MCF 10A (cell line): Measurements from ENCODE around the gene VSIG4. TPM values are rescaled to one million over a fixed set of nuclear protein-coding genes. Genes with fewer than 3 reads are reported as not detected.

ENCODE experiments used
- BruUV-seq: library from RNA; stranded (reverse); fragments of 400-500 nt; replicated peaks from 2 replicates; lab custom pipeline; 2021; lab: Mats Ljungman, UMichigan
- CTCF ChIA-PET: fragments of 300-600 bp; sonication (Branson Sonifier 250); formaldehyde crosslinking; extraction: SDS; loops from one replicate; lab custom pipeline; 2021; ENCODE audit warnings: antibody characterized with exemption, inconsistent platforms; lab: Yijun Ruan, JAX
- POLR2A ChIA-PET: fragments of 300-600, 350-650 bp; sonication (Branson Sonifier 250); formaldehyde crosslinking; extraction: SDS; loops from one replicate; lab custom pipeline; 2020; ENCODE audit warnings: antibody characterized with exemption, inconsistent platforms; lab: Yijun Ruan, JAX
- DNase-seq: peaks from one replicate; pipeline ENCODE4 v3.0.0-alpha.2; 2018; ENCODE audit not compliant: unreplicated experiment
- H3K27ac Mint-ChIP-seq: one replicate; pipeline ENCODE4 v1.8.0; 2022; ENCODE audit warnings: mild to moderate bottlenecking, low read depth, mixed read lengths; ENCODE audit not compliant: unreplicated experiment
- H3K27me3 Mint-ChIP-seq: one replicate; pipeline ENCODE4 v1.8.0; 2022; ENCODE audit warnings: mixed read lengths; ENCODE audit not compliant: insufficient read depth, unreplicated experiment
- H3K36me3 Mint-ChIP-seq: one replicate; pipeline ENCODE4 v1.8.0; 2022; ENCODE audit warnings: mild to moderate bottlenecking, moderate library complexity, mixed read lengths; ENCODE audit not compliant: insufficient read depth, unreplicated experiment
- H3K4me1 Mint-ChIP-seq: one replicate; pipeline ENCODE4 v1.8.0; 2022; ENCODE audit warnings: mixed read lengths; ENCODE audit not compliant: insufficient read depth, unreplicated experiment
- H3K4me3 Mint-ChIP-seq: one replicate; pipeline ENCODE4 v1.8.0; 2022; ENCODE audit warnings: mild to moderate bottlenecking, moderate library complexity, mixed read lengths; ENCODE audit not compliant: unreplicated experiment
- H3K9me3 Mint-ChIP-seq: one replicate; pipeline ENCODE4 v1.8.0; 2022; ENCODE audit warnings: mixed read lengths; ENCODE audit not compliant: unreplicated experiment
- CTCF ChIP-seq: fragments of 200-600 bp; IDR thresholded peaks from one replicate; pipeline ENCODE4 v1.8.0; 2022; ENCODE audit warnings: antibody characterized with exemption, mild to moderate bottlenecking; ENCODE audit not compliant: unreplicated experiment
- intact Hi-C: fragments of 100-400 bp; cut with micrococcal nuclease; formaldehyde crosslinking; loops from 2 replicates; pipeline ENCODE4 v1.14.1; 2022
- total RNA-seq: library from RNA; stranded (reverse); gene quantifications from 2 replicates; pipeline ENCODE4 v1.2.3, GENCODE V29; 2022

The VSIG4 gene
- total RNA-seq, 1 experiment from 2014 or later, result not detected

- CTCF ChIA-PET, result no interaction called here
- no peak for DNase-seq
- POLR2A ChIA-PET, result no interaction called here
- Mint-ChIP-seq H3K36me3 (no peaks in the 10 kb centered on the region), H3K27me3 (no peaks in the 10 kb centered on the region), H3K9me3 (no peaks in the 10 kb centered on the region), H3K27ac (no peak overlapping the region), H3K4me1 (no peaks in the 10 kb centered on the region), H3K4me3 (no peak overlapping the region)
- no TSS peak for BruUV-seq
- intact Hi-C loops, result no loop called here
- TF ChIP-seq CTCF, result no peak
These were observed 17.9 kb downstream of the VSIG4 start for GRCh38 chrX:66021765-66022631.

GRCh38 chrX:66021401-66021764 is 18.5 kb downstream of the VSIG4 start:
- intact Hi-C loops, result no loop called here
- Mint-ChIP-seq H3K4me3 (no peak overlapping the region), H3K27ac (no peak overlapping the region), H3K4me1 (no peaks in the 10 kb centered on the region), H3K36me3 (no peaks in the 10 kb centered on the region), H3K9me3 (no peaks in the 10 kb centered on the region), H3K27me3 (no peaks in the 10 kb centered on the region)
- BruUV-seq, result no TSS peak
- CTCF ChIA-PET, result no interaction called here
- TF ChIP-seq CTCF, result no peak
- POLR2A ChIA-PET, result no interaction called here
- DNase-seq, result no peak

GRCh38 chrX:66020631-66021334 is 19.1 kb downstream of the VSIG4 start:
- Mint-ChIP-seq H3K4me1 (no peaks in the 10 kb centered on the region), H3K27ac (no peak overlapping the region), H3K4me3 (no peak overlapping the region), H3K27me3 (no peaks in the 10 kb centered on the region), H3K36me3 (no peaks in the 10 kb centered on the region), H3K9me3 (no peaks in the 10 kb centered on the region)
- no TSS peak for BruUV-seq
- POLR2A ChIA-PET, result no interaction called here
- CTCF ChIA-PET, result interaction anchor here (0.6 kb wide), 1 partner anchor 382 kb away, joined by 5 read pairs; no protein-coding TSS in a partner anchor
- no peak for DNase-seq
- intact Hi-C loops, result no loop called here
- TF ChIP-seq CTCF, result no peak

- no peaks in the 10 kb centered on the region for H3K36me3 Mint-ChIP-seq
- no peaks in the 10 kb centered on the region for H3K27me3 Mint-ChIP-seq
These were observed 19.9 kb downstream of the VSIG4 start for GRCh38 chrX:66019974-66020373.

More at GRCh38 chrX:66019974-66020373, 19.9 kb downstream of the VSIG4 start:
- BruUV-seq, result no TSS peak
- no peaks in the 10 kb centered on the region for H3K9me3 Mint-ChIP-seq
- TF ChIP-seq CTCF, result no peak
- ChIA-PET POLR2A (interaction anchor here (0.6 kb wide), 1 partner anchor 460 kb away, joined by 3 read pairs; no protein-coding TSS in a partner anchor), CTCF (interaction anchor here (0.6 kb wide), 1 partner anchor 381 kb away, joined by 5 read pairs; no protein-coding TSS in a partner anchor)
- H3K27ac Mint-ChIP-seq, result no peak overlapping the region
- no peak overlapping the region for H3K4me3 Mint-ChIP-seq
- no peaks in the 10 kb centered on the region for H3K4me1 Mint-ChIP-seq
- no peak for DNase-seq
- intact Hi-C loops, result no loop called here
